Activated naive CD4-positive, alpha-beta T cell treated with anti-CD3 and anti-CD28 coated beads, Interleukin-2, amount 50 U/mL, for 72 hours (primary cell): Measurements from ENCODE around the gene KLRD1. TPM values are rescaled to one million over a fixed set of nuclear protein-coding genes. Genes with fewer than 3 reads are reported as not detected.

Source experiments
- total RNA-seq, 2 donors: library from RNA; stranded (reverse); gene quantifications; one replicate each; pipeline ENCODE4 v1.2.3, GENCODE V29; 2022

Gene KLRD1
- total RNA-seq, 2 donors from 2014 or later = 0.27 to 0.89 TPM

Other genes with a start within 250 kb of the KLRD1 start
- gene CLEC1A, start 208.9 kb upstream of the KLRD1 start, total RNA-seq = not detected
- gene CLEC7A, start 177.7 kb upstream of the KLRD1 start, total RNA-seq = under 1 TPM in 1 of 2 donors, not detected in 1; 0.09 TPM
- gene OLR1, start 135.7 kb upstream of the KLRD1 start, total RNA-seq = not detected
- gene TMEM52B, start 128.8 kb upstream of the KLRD1 start, total RNA-seq = not detected
- 10 to 100 TPM in 1 of 2 donors, 1 to 10 TPM in 1; 3.6 to 11.0 TPM for gene GABARAPL1, start 95.0 kb upstream of the KLRD1 start, total RNA-seq
- 1 to 10 TPM in 1 of 2 donors, under 1 TPM in 1; 0.39 to 2.8 TPM for gene KLRK1, start 82.2 kb downstream of the KLRD1 start, total RNA-seq
- under 1 TPM in 1 of 2 donors, not detected in 1; 0.75 TPM for gene KLRC4, start 101.9 kb downstream of the KLRD1 start, total RNA-seq
- gene KLRC3, start 112.7 kb downstream of the KLRD1 start, total RNA-seq = not detected
- under 1 TPM in 1 of 2 donors, not detected in 1; 0.27 TPM for gene KLRC2, start 128.1 kb downstream of the KLRD1 start, total RNA-seq
- gene KLRC1, start 145.5 kb downstream of the KLRD1 start, total RNA-seq = under 1 TPM; 0.33 to 0.66 TPM
- gene EIF2S3B, start 198.0 kb downstream of the KLRD1 start, total RNA-seq = under 1 TPM; 0.30 to 0.49 TPM